GM18505 (cell line): ENCODE measurements around the gene CDK14.

ENCODE experiments used
- ATAC-seq: cut with Tn5 transposase; IDR thresholded peaks from one replicate; pipeline ENCODE4 v1.9.1; 2021; ENCODE audit not compliant: unreplicated experiment
- POLR2A ChIP-seq: IDR thresholded peaks from 4 replicates; pipeline ENCODE4 v1.6.1; 2011; ENCODE audit warnings: borderline replicate concordance; ENCODE audit not compliant: insufficient read depth, insufficient read length; ENCODE audit errors: extremely low read depth

CDK14 gene

DNA sequence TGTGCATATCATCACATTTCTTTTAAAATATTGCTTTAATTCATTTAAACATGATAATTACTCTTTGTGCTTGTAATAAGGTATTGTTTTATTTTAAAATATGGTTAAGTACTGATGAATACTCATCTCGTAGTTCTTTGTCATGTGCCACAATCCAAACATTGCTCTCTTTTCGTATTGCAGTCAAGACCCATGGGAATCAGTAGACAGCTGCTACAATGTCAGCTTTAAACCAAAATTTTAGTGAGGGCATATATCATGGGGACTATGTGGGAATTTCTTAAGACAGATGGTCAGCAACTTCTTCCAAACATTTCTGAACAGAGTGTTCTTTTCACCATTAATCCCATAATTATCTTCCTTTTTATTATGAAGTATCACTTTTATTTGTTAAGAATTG lies 590.9 kb downstream of the CDK14 start:
- no peak for TF ChIP-seq POLR2A
- ATAC-seq: no peak

DNA sequence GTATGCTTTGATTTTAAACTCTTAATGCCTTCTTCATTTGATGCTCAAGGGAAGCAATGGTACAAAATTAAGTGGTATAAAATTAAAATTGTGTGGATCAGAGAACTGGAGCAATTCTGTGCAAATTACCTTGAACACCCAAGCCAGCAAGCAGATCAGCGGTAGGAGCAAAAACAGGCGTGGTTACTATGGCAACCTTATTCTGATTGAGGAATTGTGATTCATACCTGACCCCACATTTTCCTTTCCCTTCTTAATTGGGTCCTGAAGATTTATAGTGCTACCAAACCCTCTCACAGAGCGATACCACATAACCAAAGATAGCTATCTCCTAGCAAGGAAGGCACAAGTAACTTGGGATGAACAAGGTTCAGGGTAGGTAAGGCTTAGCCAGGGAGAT lies 595.6 kb downstream of the CDK14 start:
- no peak for ATAC-seq
- TF ChIP-seq POLR2A: no peak

DNA sequence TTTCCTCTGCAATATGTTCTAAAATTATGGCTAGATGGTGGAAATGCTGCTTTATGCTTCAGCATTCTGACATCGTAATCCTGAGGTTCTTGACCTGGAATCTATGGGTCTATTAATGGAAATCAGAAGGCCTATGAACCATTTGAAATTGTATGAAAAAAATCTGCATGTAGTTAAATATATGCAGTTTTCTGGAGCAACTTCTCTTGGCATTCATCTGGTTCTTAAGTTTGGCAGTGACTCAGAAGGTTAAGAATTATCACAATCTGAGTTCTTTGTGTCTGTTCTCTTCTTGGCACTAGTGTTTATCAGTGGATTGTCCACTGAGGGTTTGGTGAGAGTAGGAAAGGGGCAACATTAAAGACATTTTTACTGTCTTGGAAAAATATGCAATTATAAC lies 597.0 kb downstream of the CDK14 start:
- no peak for TF ChIP-seq POLR2A
- ATAC-seq: no peak

DNA sequence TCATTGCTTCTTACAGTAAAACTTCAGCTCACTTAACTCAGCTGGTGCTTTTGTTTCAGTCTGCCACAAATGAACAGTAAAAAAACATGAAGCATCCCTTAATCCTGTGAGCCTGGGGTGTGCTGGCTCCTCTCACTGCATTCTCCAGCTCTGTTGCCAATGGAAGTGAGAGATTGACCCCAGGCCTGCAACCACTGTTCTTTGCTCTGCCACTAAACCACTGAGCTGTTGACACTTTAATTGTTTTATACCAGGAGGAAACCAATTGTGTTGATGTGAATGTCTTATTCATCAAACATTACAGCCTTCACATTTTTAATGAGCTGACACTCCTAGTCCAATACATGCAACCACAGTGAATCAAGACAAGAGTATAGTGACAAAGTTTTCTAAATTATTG lies 598.7 kb downstream of the CDK14 start:
- ATAC-seq: no peak
- TF ChIP-seq POLR2A: no peak

DNA sequence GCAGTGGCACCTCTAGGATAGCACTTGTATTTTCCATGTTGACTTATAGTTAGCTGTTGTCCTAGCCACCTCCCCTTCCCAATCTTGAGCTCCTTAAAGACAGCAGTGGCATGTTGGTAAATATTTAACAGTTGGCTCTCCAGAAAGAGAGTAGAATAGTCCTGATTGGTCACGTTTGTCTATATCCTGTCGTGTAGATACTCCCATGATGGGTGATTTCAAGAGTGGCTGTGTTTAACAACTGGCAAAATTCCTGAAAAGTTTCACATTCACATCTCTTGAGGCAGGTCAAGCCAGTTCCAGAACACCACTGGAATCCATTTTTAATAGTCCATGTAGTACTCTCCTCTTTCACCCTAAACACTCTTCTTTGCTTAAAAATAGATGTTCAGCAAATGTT lies 599.9 kb downstream of the CDK14 start:
- ATAC-seq: no peak
- no peak for TF ChIP-seq POLR2A

DNA sequence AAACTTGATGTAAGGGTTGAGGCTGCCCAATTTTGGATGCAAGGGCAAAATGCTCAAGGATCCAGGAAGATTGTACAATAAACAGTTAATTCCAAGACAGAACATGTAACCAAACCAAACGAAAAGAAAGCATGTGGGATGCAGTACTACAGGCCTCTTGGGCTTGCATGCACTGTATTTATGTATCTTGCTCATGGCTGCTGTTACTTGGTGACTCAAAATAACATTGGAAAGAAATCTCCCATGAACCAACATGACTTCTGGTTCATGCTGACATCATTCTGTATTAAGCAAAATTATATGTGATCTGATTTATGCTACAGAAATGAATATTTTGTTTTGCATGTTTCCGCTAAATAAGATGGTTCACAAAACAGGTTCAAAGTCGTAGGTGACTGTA lies 602.2 kb downstream of the CDK14 start:
- no peak for ATAC-seq
- no peak for TF ChIP-seq POLR2A

DNA sequence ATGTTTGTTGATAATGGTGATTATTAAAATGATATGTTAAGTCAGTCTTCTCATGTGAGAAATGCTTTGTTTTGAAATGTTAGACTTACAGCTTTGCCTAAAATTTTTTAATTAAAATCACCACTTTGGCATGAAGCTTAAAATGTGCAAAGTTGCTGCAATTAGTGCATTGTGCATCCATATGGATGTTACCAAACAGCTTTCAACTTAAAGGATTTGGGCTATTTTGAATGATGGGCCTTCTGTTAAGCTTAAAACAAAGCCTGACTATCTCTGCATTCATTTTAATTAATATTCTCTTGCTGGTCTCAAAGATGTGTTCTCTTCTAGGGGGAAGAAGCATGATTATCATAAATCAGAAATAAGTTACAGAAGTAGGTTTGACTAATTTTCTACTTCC lies 603.5 kb downstream of the CDK14 start:
- ATAC-seq: no peak
- TF ChIP-seq POLR2A: no peak

DNA sequence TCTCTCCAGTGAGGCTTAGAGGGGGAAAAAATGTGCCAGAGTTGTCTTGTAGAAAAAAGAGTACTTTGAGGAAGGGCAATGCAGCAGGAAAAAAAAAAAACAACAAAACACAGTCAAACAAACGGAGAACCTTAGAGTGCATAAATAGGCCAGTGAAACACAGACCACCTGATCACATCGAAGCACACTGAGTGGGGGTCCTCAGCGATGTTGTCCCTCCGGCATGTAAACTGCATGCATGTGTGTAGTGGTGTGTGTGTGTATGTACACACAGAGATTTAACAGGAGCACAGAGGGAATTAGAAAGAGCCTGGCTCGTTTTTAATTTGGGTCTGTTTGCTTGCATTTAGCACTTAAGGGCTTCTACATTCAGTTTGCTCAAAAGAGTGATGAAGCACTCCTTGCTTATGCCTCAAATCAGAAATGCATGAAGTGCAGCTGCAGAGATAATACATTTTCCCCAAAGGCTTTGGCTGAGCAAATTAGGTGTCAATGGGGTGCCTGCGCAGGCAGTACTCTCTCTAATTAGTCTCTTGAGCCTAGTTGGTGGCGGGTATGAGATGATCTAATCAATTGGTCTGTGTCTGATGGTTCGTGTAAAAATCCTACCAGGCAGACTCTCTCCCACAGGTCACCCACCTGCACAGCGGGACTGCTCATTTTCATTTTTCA lies 605.5 kb downstream of the CDK14 start:
- TF ChIP-seq POLR2A: no peak
- ATAC-seq: no peak

DNA sequence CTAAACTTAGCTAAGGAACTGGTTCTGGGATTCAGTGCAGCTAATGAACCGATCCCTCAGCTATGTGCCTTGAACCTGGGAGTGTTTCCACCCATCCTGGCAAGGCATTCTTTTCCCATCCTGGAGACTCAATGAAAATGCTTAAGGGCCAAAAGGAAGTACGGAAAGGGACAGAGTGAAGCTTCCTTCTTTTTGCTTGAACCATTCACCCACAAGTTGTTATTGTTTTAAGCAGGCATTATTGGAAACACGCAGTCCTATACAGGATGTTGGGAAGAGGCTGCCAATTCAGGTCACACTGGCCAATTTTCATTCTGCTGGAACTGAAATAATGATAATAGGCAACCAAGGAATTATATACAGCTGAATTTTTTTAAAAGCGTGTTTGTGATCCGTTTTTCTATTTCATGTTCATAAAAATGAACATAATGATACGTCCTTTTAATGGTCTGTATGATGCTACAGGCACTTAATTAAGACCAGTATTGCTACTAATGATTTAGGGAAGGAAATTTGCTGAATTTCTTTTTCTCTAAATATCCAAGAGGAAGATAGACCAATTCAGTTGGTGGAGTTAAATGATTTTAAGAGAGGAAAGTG lies 610.3 kb downstream of the CDK14 start:
- TF ChIP-seq POLR2A: no peak
- ATAC-seq: no peak

DNA sequence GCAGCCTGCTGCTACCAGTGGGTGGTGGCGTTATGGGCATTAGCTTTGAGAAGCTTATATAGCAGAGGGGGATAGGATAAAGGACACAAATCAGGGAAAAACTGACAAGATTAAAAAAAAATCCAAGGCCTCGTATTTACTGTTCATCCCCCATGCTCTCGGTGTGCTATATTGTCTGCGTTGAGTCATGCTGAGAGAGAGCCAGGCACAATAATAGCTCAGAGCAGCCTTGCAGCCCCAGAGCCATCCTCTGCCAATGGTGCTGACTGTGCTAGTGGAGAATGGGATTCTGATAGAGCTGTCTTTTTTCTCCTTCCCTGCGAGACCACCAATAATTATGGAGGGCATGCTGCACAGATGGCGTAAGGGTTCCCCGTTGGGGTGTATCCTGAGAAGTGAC lies 616.5 kb downstream of the CDK14 start:
- no peak for TF ChIP-seq POLR2A
- ATAC-seq: no peak

DNA sequence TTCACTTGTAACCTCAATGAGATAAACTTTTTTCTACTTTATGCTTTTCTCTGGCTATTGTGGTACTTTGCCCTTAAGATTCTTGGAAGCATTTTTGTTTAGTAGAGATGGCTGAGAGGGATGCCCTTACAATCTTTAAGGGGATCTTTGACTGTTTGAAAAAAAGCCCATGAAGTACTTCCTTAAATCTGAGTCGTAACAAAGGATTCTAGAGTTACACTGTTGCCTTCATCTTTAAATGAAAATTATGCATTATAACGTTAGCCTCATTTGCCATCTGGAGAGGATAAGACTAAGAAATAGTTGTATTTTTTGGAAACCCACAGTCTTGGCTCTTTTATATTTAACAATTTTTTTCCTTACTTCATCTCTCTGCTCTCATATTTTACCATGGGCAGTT lies 630.3 kb downstream of the CDK14 start:
- no peak for TF ChIP-seq POLR2A
- no peak for ATAC-seq

DNA sequence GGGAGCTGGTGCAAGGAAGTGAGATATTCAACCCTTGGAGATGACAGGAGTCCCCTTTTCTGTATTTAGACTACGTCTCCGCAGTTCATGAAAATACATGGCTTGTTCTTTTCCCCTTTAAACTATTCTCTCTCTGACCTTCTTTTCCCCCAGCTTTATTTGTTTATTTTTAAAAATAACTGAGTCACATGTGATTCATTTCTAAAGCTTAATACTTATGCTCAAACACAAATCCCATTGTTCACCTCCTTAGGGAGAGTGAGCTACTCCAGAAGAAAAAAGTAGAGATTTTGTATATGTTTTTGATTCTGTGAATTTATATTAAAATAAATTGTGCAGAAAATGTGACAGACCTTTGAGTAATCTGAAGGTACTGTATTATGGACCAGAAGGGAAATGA lies 632.2 kb downstream of the CDK14 start:
- no peak for ATAC-seq
- TF ChIP-seq POLR2A: no peak

DNA sequence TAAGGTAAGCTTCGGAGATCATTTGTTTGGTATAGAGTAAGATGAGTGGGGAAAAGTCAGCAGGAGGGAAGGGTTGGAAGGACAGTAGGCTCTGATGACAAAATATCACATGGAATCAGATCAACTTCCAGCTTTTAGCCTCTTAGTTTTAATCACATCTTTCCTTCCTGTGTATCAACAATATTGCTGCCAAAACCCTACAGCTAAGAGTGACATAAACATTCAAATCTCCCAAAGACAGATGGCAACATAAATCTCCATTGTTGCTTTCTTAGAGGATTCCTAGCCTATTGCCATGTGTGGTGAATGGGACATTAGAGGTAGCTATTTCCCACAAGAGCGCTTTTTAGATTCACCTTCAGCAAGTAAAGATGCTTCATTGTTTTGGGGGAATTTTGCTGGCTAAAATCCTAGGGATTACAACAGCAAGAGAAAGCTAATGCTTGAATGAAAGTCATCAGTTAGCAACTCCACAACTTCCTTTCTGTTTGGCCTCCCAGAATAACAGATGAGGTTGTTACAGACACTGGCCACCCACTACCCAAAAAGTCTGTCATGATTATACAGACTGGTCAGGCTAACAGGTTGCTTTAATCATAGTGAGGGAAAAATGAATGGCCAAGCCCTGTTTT lies 632.9 kb downstream of the CDK14 start:
- no peak for TF ChIP-seq POLR2A
- no peak for ATAC-seq

DNA sequence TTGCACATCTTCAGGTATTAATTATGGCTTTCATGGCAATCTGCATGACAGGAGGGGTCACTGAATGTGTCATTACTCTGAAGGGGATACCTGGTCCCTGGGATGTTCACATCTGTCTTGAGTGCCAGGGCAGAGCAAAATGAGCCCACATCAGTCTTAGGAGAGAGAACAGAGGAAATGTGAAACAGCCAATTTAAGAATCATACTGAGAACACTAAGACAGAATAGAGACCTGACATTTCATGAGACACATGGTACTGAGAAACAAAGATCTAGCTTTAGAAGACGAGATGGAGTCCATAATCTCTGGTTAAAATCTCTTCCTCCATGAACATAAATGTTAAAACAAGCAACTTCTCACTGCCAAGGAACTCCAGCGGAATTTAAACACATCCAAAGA lies 634.0 kb downstream of the CDK14 start:
- no peak for TF ChIP-seq POLR2A
- ATAC-seq: no peak
